Lung (tissue), 12 donors: Measurements from ENCODE around the gene ARHGEF17. TPM values are rescaled to one million over a fixed set of nuclear protein-coding genes. Genes with fewer than 3 reads are reported as not detected.
A peak's percentile ranks its signal among the peaks of the same experiment; 100 is the strongest.

ENCODE experiments used
- ATAC-seq: fragments of 200-7000 bp; cut with Tn5 transposase; one replicate; pipeline ENCODE4 v1.9.1; 2020; ENCODE audit warnings: moderate number of reproducible peaks; ENCODE audit not compliant: insufficient read depth, low FRiP score
- DNase-seq, 3 donors: peaks; one replicate each; pipeline ENCODE4 v3.0.0-alpha.2; 2013 to 2017
- H3K27ac ChIP-seq, 2 donors: one replicate each; pipeline ENCODE4 v1.5.1; 2013; ENCODE audit warnings: mild to moderate bottlenecking in 2 of 2, moderate library complexity in 2 of 2, control low read depth in 1 of 2, inconsistent platforms in 1 of 2, low read depth in 1 of 2, low read length in 1 of 2
- H3K27me3 ChIP-seq, 3 donors: one replicate each; pipeline ENCODE4 v1.5.1; 2013; ENCODE audit warnings: low read length in 2 of 3; ENCODE audit not compliant: control insufficient read depth in 3 of 3, insufficient read depth in 3 of 3
- H3K36me3 ChIP-seq, 4 donors: one replicate each; pipeline ENCODE4 v1.5.1; 2013; ENCODE audit warnings: low read length in 4 of 4, mild to moderate bottlenecking in 1 of 4, moderate library complexity in 1 of 4; ENCODE audit not compliant: control insufficient read depth in 4 of 4, insufficient read depth in 4 of 4
- H3K4me1 ChIP-seq, 5 donors: one replicate each; pipeline ENCODE4 v1.5.1; 2013; ENCODE audit warnings: low read length in 5 of 5, mild to moderate bottlenecking in 2 of 5, moderate library complexity in 1 of 5; ENCODE audit not compliant: control insufficient read depth in 5 of 5, insufficient read depth in 5 of 5
- H3K4me3 ChIP-seq: one replicate; pipeline ENCODE4 v1.5.1; 2013; ENCODE audit warnings: mild to moderate bottlenecking, control low read depth, moderate library complexity
- H3K9ac ChIP-seq, 2 donors: one replicate each; pipeline ENCODE4 v1.5.1; 2013; ENCODE audit warnings: low read length in 2 of 2, control low read depth in 1 of 2; ENCODE audit not compliant: insufficient read depth in 1 of 2
- H3K9me3 ChIP-seq, 4 donors: one replicate each; pipeline ENCODE4 v1.5.1; 2013; ENCODE audit warnings: low read length in 3 of 4, mild to moderate bottlenecking in 1 of 4, moderate library complexity in 1 of 4; ENCODE audit not compliant: control insufficient read depth in 4 of 4, insufficient read depth in 3 of 4
- CTCF ChIP-seq: IDR thresholded peaks from 2 replicates; pipeline ENCODE4 v1.5.1; 2012; ENCODE audit warnings: mild to moderate bottlenecking; ENCODE audit errors: control extremely low read depth, extremely low read depth
- WGBS, 2 donors: extraction: QIAGEN DNeasy Blood & Tissue Kit; methylation state at CpG; one replicate each; pipeline ENCODE4 v1.1.7; 2013; 5-methylcytosine and 5-hydroxymethylcytosine counted together
- polyA plus RNA-seq, 2 donors: library from polyadenylated mRNA; stranded (reverse); fragments of 200-250 nt; gene quantifications; one replicate each; pipeline ENCODE4 v1.2.1, GENCODE V29; 2013
- total RNA-seq, 2 donors: library from RNA; depleted of rRNA in 1 of 2; stranded (reverse); fragments of >200 nt in 1 of 2; gene quantifications; one replicate each; pipeline ENCODE4 v1.2.1, GENCODE V29; 2014 to 2021
- donor health status: control.
- donor health status: control.
- donor health status: Bipolar disorder and iron deficiency.
- donor health status: healthy.
- donor health status: DM: yes; HTN: yes; CAD: no.

Gene ARHGEF17
- total and polyA plus RNA-seq, 4 donors: 27.9 to 74.6 (median 53.5) TPM

- TF ChIP-seq CTCF: no peak
- H3K9ac ChIP-seq: peak overlapping the region in 1 of 2 donors; percentile 60
- H3K4me1 ChIP-seq: peaks cover 22 to 93% (median 56%) of the 10 kb centered on the region in 5 donors
- H3K36me3 ChIP-seq: peaks cover 0 to 12% (median 0%) of the 10 kb centered on the region in 4 donors
- WGBS, 2 donors: 53 to 61% methylated on average over 11 of the region's 11 CpGs
- no peaks in the 10 kb centered on the region for H3K9me3 ChIP-seq
- H3K27me3 ChIP-seq: no peaks in the 10 kb centered on the region
- no peak for DNase-seq
- H3K27ac ChIP-seq: peak overlapping the region; percentile 62 to 81
- no peak for ATAC-seq
- H3K4me3 ChIP-seq: no peak overlapping the region
Observed at GRCh38 chr11:73314117-73314961, 6.3 kb downstream of the ARHGEF17 start.

GRCh38 chr11:73315293-73316020 is 7.4 kb downstream of the ARHGEF17 start:
- H3K4me3 ChIP-seq: no peak overlapping the region
- H3K27ac ChIP-seq: peak overlapping the region; percentile 62 to 88
- no peak for ATAC-seq
- WGBS, 2 donors: 51 to 62% methylated on average over 9 of the region's 9 CpGs
- DNase-seq: peak; percentile 71 to 86 (median 79)
- peaks cover 22 to 91% (median 57%) of the 10 kb centered on the region in 5 donors for H3K4me1 ChIP-seq
- H3K27me3 ChIP-seq: no peaks in the 10 kb centered on the region
- no peak for TF ChIP-seq CTCF
- no peaks in the 10 kb centered on the region for H3K9me3 ChIP-seq
- H3K9ac ChIP-seq: peak overlapping the region in 1 of 2 donors; percentile 60
- peaks cover 0 to 12% (median 0%) of the 10 kb centered on the region in 4 donors for H3K36me3 ChIP-seq

GRCh38 chr11:73316422-73316821 is 8.3 kb downstream of the ARHGEF17 start:
- no peak for TF ChIP-seq CTCF
- no peaks in the 10 kb centered on the region for H3K27me3 ChIP-seq
- no peaks in the 10 kb centered on the region for H3K9me3 ChIP-seq
- no peak overlapping the region for H3K4me3 ChIP-seq
- ATAC-seq (no peak), DNase-seq (no peak)
- H3K36me3 ChIP-seq: peaks cover 0 to 8% (median 0%) of the 10 kb centered on the region in 4 donors
- peaks cover 26 to 90% (median 56%) of the 10 kb centered on the region in 5 donors for H3K4me1 ChIP-seq
- H3K27ac ChIP-seq: peak overlapping the region; percentile 62 to 88
- 60 to 63% methylated on average over 1 of the region's 1 CpG for WGBS, 2 donors
- H3K9ac ChIP-seq: no peak overlapping the region
